Lower lobe of right lung (tissue), 2 donors: ENCODE measurements around the gene ACAA2. TPM values are rescaled to one million over a fixed set of nuclear protein-coding genes. Genes with fewer than 3 reads are reported as not detected.

Experiments
- ATAC-seq, 2 donors: fragments of 200-7000 bp; cut with Tn5 transposase; one replicate each; pipeline ENCODE4 v1.9.1; 2020 to 2022; ENCODE audit warnings: mild to moderate bottlenecking in 2 of 2, moderate library complexity in 2 of 2
- DNase-seq: peaks from one replicate; pipeline ENCODE4 v3.0.0-alpha.2; 2020
- H3K27ac ChIP-seq: fragments of 200-600 bp; one replicate; pipeline ENCODE4 v1.8.0; 2022
- H3K27me3 ChIP-seq: fragments of 200-600 bp; one replicate; pipeline ENCODE4 v1.8.0; 2022; ENCODE audit warnings: low read depth
- H3K36me3 ChIP-seq: fragments of 200-600 bp; one replicate; pipeline ENCODE4 v1.8.0; 2022; ENCODE audit warnings: mild to moderate bottlenecking
- H3K4me1 ChIP-seq: fragments of 200-600 bp; one replicate; pipeline ENCODE4 v1.8.0; 2022
- H3K4me3 ChIP-seq: fragments of 200-600 bp; one replicate; pipeline ENCODE4 v1.8.0; 2022; ENCODE audit warnings: mild to moderate bottlenecking
- H3K9me3 ChIP-seq: fragments of 200-600 bp; one replicate; pipeline ENCODE4 v1.8.0; 2022
- CTCF ChIP-seq: fragments of 200-600 bp; IDR thresholded peaks from one replicate; pipeline ENCODE4 v1.8.0; 2022; ENCODE audit warnings: antibody characterized with exemption, mild to moderate bottlenecking
- intact Hi-C: fragments of 100-400 bp; cut with DNase I; formaldehyde crosslinking; loops from one replicate; pipeline ENCODE4 v1.11.0; 2022
- total RNA-seq: library from RNA; stranded (reverse); fragmentation: NEBNext Ultra II Directional; extraction: Animal tissue kit (Norgen Biotek cat#: 25700); gene quantifications from one replicate; pipeline ENCODE4 v1.2.1, GENCODE V29; 2021
- donor health status: DM: no; HTN: yes; CAD: no; lungs with severe emphysema.

ACAA2 gene
- total RNA-seq, 1 donor from 2014 or later: 71.3 TPM

- H3K27ac ChIP-seq: no peak overlapping the region
- H3K4me1 ChIP-seq: peaks cover 6% of the 10 kb centered on the region
- H3K36me3 ChIP-seq: peaks cover 5% of the 10 kb centered on the region
- ATAC-seq: no peak
- no peak for DNase-seq
- peaks cover 6% of the 10 kb centered on the region for H3K27me3 ChIP-seq
- no peak for TF ChIP-seq CTCF
- no peaks in the 10 kb centered on the region for H3K9me3 ChIP-seq
- intact Hi-C loops: no loop called here
- no peak overlapping the region for H3K4me3 ChIP-seq
Measured at GRCh38 chr18:49844903-49845302, 31.6 kb upstream of the ACAA2 start.

DNA sequence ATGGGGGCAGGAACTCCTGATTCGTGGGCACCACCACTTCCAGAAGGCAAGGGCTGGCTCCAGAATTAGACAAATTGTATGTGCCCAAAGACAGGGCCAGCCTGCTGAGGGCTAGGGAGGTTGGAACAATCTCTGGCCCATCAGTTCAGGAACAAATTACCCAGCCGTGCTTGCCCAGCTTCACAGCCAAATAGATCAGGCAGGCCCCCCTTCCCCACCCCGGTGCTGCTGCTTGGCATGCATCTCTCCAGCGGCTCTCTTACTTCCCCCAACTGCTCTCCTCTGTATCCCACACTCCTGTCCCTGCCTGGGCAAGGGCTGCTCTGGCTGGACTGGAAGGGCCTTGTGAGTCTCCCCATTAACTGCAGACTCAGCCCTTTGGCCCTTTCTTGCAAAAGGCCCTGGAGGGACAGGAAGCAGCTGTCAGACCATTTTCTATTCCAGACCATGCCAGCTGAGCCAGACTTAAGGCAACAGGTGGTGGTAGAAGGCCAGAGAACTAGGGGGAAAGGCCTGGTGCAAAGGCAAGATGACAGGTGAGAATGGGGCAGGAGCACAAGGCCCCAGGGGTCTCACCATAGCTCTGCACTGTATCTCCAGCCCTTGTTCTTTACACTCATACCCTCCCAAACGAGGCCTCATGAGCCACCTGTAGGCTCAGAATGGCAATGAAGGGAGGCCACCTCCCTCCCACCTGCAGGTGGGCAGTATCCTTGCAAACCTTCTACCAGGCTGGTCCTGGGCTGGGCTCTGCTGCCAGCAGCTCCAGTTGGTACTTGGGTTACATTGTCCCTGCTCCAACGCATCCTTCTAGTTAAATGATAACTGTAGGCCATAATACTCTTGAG is 30.7 kb upstream of the ACAA2 start:
- H3K36me3 ChIP-seq: peaks cover 5% of the 10 kb centered on the region
- no peaks in the 10 kb centered on the region for H3K9me3 ChIP-seq
- DNase-seq (no peak), ATAC-seq (no peak)
- no peaks in the 10 kb centered on the region for H3K4me1 ChIP-seq
- intact Hi-C loops: no loop called here
- H3K27ac ChIP-seq: no peak overlapping the region
- no peak overlapping the region for H3K4me3 ChIP-seq
- peaks cover 6% of the 10 kb centered on the region for H3K27me3 ChIP-seq
- TF ChIP-seq CTCF: no peak

DNA sequence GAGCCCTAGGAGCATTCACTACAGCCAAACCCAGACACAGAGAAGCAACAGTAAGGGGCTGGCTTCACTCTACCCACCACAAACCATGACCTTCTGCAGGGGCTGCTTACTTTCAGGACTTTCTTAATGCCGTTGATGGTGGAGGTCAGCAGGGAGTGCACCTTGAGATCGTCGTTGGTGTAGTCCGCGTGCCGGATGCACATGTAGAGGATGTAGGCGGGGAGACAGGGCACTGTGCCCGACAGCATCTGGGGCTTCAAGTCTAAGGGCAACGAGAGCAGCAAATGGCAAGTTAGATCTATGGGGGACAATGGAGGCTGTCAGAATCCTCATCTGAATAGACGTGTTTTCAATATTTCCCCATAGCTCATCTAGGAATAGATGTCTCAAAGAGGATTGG is 29.8 kb upstream of the ACAA2 start:
- TF ChIP-seq CTCF: no peak
- no peak for DNase-seq

GRCh38 chr18:49842656-49843055 is 29.3 kb upstream of the ACAA2 start:
- Histone ChIP-seq H3K4me1 (no peaks in the 10 kb centered on the region), H3K27ac (no peak overlapping the region), H3K27me3 (peaks cover 6% of the 10 kb centered on the region), H3K36me3 (peaks cover 4% of the 10 kb centered on the region), H3K4me3 (no peak overlapping the region), H3K9me3 (no peaks in the 10 kb centered on the region)
- DNase-seq (no peak), ATAC-seq (no peak)
- TF ChIP-seq CTCF: no peak
- intact Hi-C loops: no loop called here

More for the DNA sequence above, 29.8 kb upstream of the ACAA2 start:
- peaks cover 6% of the 10 kb centered on the region for H3K27me3 ChIP-seq
- no peaks in the 10 kb centered on the region for H3K4me1 ChIP-seq
- H3K4me3 ChIP-seq: no peak overlapping the region
- H3K27ac ChIP-seq: no peak overlapping the region
- intact Hi-C loops: no loop called here
- H3K36me3 ChIP-seq: peaks cover 5% of the 10 kb centered on the region
- H3K9me3 ChIP-seq: no peaks in the 10 kb centered on the region
- no peak for ATAC-seq

DNA sequence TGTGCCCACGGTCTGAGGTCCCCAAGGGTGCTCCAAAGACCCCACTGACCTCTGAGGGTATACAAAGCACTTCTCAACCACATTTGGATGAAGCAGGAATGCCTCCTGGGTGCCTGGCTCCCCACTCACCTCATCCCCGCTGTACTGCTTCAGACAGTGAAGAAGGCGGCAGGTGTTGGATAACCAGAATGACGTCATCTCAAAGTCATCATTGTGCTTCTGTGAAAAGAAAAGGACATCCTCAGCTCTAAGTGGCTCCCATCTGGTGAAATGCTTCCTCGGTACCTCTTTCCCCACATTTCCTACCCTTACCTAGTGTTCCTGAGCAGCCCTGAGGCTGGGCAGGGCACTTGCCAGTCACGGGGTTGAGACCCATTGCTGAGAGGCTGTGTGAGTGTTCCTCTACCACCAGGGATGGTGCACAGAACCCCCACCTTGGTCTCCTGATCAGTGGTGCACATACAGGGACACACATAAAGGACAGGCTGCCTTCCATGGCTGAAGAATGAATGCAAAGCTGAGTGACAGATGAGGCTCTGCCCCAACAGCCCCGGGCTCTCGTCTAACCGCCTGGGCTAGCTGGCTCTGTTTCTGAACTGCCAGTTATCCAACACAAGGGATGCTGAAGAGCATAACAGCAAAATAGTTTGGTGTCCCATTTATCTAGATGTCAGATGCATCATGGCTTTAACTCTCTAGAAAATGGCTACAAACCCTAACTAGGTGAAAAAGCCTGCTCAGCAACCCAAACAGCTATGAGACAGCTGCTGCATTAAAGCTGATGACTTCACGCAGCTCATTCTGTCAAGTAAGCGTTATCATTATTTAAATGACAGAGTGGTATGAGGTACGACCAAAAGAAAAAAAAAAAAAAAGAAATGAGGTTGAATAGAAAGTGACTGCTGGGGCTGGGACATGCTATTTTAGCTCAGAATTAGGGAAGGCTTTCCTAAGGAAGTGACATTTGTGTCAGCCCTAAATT is 28.2 kb upstream of the ACAA2 start:
- Histone ChIP-seq H3K9me3 (no peaks in the 10 kb centered on the region), H3K27me3 (peaks cover 6% of the 10 kb centered on the region), H3K27ac (no peak overlapping the region), H3K4me1 (no peaks in the 10 kb centered on the region), H3K36me3 (peaks cover 8% of the 10 kb centered on the region), H3K4me3 (no peak overlapping the region)
- DNase-seq (no peak), ATAC-seq (no peak)
- intact Hi-C loops: no loop called here
- TF ChIP-seq CTCF: no peak
